ENCODE measurements around the gene VGF. TPM values are rescaled to one million over a fixed set of nuclear protein-coding genes. Genes with fewer than 3 reads are reported as not detected.
A peak's percentile ranks its signal among the peaks of the same experiment; 100 is the strongest.

VGF gene
- total RNA-seq, 1 donor from 2014 or later: not detected

DNA sequence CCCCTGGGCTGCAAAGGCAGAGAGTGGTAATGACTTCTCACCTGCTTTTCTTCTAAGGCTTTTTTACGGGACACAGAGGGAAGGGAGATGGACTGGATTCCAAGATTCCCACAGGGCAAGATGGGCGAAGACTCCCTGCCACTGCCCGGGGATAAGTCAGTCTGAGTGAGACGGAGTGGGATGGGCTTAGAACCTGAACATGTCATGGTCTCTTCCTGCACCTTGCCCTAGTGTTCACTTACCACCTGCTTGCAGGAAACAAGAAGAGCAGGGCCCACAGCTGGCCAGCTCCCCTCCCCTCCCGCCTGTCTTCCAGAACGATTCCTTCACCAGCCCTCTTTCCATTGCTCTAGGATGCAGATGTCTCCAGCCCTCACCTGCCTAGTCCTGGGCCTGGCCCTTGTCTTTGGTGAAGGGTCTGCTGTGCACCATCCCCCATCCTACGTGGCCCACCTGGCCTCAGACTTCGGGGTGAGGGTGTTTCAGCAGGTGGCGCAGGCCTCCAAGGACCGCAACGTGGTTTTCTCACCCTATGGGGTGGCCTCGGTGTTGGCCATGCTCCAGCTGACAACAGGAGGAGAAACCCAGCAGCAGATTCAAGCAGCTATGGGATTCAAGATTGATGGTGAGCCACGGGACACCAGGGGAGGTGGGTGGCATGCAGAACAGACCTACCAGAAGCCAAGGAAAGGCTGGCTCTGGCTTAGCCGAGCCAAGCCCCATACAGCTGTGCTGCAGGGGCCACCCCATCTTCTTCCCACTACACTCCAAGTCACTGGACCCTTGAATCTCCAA is 37.1 kb downstream of the VGF start:
- H3K4me3 ChIP-seq (ENCODE audit: low read length in 3 of 3): no peak overlapping the region
- no peaks in the 10 kb centered on the region for H3K9me3 ChIP-seq (ENCODE audit: control insufficient read depth in 3 of 3, low read length in 3 of 3)
- peaks cover 0 to 22% (median 8%) of the 10 kb centered on the region in 3 donors for H3K27me3 ChIP-seq (ENCODE audit: control insufficient read depth in 3 of 3, insufficient read depth in 3 of 3, low read length in 3 of 3)
- no peak overlapping the region for H3K27ac ChIP-seq (ENCODE audit: low read depth, low read length)
- H3K9ac ChIP-seq (ENCODE audit: low read depth in 1 of 3, low read length in 3 of 3): no peak overlapping the region
- peaks cover 23 to 29% (median 26%) of the 10 kb centered on the region in 3 donors for H3K4me1 ChIP-seq (ENCODE audit: control insufficient read depth in 3 of 3, insufficient read depth in 3 of 3, low read length in 3 of 3)
- no peaks in the 10 kb centered on the region for H3K36me3 ChIP-seq (ENCODE audit: control insufficient read depth in 3 of 3, insufficient read depth in 3 of 3, low read length in 3 of 3)

DNA sequence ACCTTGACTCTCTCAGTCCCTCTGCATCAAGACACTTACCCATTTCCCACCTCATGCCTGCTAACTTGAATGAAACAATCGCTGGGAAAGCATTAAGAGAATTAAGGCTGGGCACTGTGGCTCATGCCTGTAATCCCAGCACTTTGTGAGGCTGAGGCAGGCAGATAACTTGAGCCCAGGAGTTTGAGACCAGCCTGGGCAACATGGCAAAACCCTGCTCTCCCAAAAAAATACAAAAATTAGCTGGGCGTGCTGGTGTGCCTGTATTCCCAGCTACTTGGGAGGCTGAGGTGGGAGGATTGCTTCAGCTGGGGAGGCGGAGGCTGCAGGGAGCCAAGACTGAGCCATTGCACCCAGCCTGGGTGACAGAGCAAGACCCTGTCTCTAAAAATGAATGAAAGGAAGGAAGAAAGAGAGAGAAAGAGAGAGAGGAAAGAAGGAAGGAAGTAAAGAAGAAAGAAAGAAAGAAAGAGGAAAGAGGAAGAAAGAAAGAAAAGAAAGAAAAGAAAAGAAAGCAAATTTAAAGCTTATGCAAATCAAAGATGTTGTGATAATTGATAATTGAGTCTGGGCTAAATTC is 37.8 kb downstream of the VGF start:
- Histone ChIP-seq H3K9ac (ENCODE audit: low read depth in 1 of 3, low read length in 3 of 3) (no peak overlapping the region), H3K27me3 (ENCODE audit: control insufficient read depth in 3 of 3, insufficient read depth in 3 of 3, low read length in 3 of 3) (peaks cover 0 to 22% (median 8%) of the 10 kb centered on the region in 3 donors), H3K27ac (ENCODE audit: low read depth, low read length) (peak overlapping the region; percentile 75), H3K36me3 (ENCODE audit: control insufficient read depth in 3 of 3, insufficient read depth in 3 of 3, low read length in 3 of 3) (no peaks in the 10 kb centered on the region), H3K4me1 (ENCODE audit: control insufficient read depth in 3 of 3, insufficient read depth in 3 of 3, low read length in 3 of 3) (peaks cover 26 to 34% (median 29%) of the 10 kb centered on the region in 3 donors), H3K4me3 (ENCODE audit: low read length in 3 of 3) (peak overlapping the region; percentile 37 to 61 (median 49)), H3K9me3 (ENCODE audit: control insufficient read depth in 3 of 3, low read length in 3 of 3) (no peaks in the 10 kb centered on the region)

DNA sequence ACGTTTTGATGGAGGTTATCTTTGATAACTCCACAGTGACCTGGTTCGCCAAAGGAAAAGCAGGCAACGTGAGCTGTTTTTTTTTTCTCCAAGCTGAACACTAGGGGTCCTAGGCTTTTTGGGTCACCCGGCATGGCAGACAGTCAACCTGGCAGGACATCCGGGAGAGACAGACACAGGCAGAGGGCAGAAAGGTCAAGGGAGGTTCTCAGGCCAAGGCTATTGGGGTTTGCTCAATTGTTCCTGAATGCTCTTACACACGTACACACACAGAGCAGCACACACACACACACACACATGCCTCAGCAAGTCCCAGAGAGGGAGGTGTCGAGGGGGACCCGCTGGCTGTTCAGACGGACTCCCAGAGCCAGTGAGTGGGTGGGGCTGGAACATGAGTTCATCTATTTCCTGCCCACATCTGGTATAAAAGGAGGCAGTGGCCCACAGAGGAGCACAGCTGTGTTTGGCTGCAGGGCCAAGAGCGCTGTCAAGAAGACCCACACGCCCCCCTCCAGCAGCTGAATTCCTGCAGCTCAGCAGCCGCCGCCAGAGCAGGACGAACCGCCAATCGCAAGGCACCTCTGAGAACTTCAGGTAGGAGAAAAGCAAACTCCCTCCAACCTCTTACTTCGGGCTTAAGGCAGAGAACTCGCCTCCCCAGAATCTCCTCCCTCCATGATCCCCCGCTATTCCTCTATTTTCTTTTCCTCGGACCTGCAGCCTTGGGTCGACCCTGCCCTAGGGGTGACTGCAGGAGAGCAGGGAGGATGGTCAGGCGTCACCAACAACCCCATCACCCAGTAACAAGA is 38.5 kb downstream of the VGF start, which contains the start of gene SERPINE1:
SERPINE1 (plus strand) TSS at position 454 of the 809 bp plus-strand sequence. CDS start 1,290 bp downstream, outside the sequence.
- peaks cover 0 to 22% (median 8%) of the 10 kb centered on the region in 3 donors for H3K27me3 ChIP-seq (ENCODE audit: control insufficient read depth in 3 of 3, insufficient read depth in 3 of 3, low read length in 3 of 3)
- H3K4me1 ChIP-seq (ENCODE audit: control insufficient read depth in 3 of 3, insufficient read depth in 3 of 3, low read length in 3 of 3): peaks cover 31 to 38% (median 34%) of the 10 kb centered on the region in 3 donors
- H3K36me3 ChIP-seq (ENCODE audit: control insufficient read depth in 3 of 3, insufficient read depth in 3 of 3, low read length in 3 of 3): no peaks in the 10 kb centered on the region
- H3K4me3 ChIP-seq (ENCODE audit: low read length in 3 of 3): peak within 1 kb of the TSS; percentile 37 to 61 (median 49)
- peak within 1 kb of the TSS; percentile 75 for H3K27ac ChIP-seq (ENCODE audit: low read depth, low read length)
- no peaks in the 10 kb centered on the region for H3K9me3 ChIP-seq (ENCODE audit: control insufficient read depth in 3 of 3, low read length in 3 of 3)
- H3K9ac ChIP-seq (ENCODE audit: low read depth in 1 of 3, low read length in 3 of 3): peak within 1 kb of the TSS; percentile 33 to 45 (median 40)

DNA sequence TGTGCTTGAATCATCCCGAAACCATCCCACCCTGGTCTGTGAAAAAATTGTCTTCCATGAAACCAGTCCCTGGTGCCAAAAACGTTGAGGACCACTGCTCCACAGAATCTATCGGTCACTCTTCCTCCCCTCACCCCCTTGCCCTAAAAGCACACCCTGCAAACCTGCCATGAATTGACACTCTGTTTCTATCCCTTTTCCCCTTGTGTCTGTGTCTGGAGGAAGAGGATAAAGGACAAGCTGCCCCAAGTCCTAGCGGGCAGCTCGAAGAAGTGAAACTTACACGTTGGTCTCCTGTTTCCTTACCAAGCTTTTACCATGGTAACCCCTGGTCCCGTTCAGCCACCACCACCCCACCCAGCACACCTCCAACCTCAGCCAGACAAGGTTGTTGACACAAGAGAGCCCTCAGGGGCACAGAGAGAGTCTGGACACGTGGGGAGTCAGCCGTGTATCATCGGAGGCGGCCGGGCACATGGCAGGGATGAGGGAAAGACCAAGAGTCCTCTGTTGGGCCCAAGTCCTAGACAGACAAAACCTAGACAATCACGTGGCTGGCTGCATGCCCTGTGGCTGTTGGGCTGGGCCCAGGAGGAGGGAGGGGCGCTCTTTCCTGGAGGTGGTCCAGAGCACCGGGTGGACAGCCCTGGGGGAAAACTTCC is 39.2 kb downstream of the VGF start:
- H3K4me3 ChIP-seq (ENCODE audit: low read length in 3 of 3): peak overlapping the region; percentile 37 to 54 (median 49)
- no peaks in the 10 kb centered on the region for H3K9me3 ChIP-seq (ENCODE audit: control insufficient read depth in 3 of 3, low read length in 3 of 3)
- peak overlapping the region in 1 of 3 donors; percentile 45 for H3K9ac ChIP-seq (ENCODE audit: low read depth in 1 of 3, low read length in 3 of 3)
- peaks cover 0 to 22% (median 8%) of the 10 kb centered on the region in 3 donors for H3K27me3 ChIP-seq (ENCODE audit: control insufficient read depth in 3 of 3, insufficient read depth in 3 of 3, low read length in 3 of 3)
- peak overlapping the region; percentile 75 for H3K27ac ChIP-seq (ENCODE audit: low read depth, low read length)
- no peaks in the 10 kb centered on the region for H3K36me3 ChIP-seq (ENCODE audit: control insufficient read depth in 3 of 3, insufficient read depth in 3 of 3, low read length in 3 of 3)
- H3K4me1 ChIP-seq (ENCODE audit: control insufficient read depth in 3 of 3, insufficient read depth in 3 of 3, low read length in 3 of 3): peaks cover 34 to 39% (median 35%) of the 10 kb centered on the region in 3 donors

DNA sequence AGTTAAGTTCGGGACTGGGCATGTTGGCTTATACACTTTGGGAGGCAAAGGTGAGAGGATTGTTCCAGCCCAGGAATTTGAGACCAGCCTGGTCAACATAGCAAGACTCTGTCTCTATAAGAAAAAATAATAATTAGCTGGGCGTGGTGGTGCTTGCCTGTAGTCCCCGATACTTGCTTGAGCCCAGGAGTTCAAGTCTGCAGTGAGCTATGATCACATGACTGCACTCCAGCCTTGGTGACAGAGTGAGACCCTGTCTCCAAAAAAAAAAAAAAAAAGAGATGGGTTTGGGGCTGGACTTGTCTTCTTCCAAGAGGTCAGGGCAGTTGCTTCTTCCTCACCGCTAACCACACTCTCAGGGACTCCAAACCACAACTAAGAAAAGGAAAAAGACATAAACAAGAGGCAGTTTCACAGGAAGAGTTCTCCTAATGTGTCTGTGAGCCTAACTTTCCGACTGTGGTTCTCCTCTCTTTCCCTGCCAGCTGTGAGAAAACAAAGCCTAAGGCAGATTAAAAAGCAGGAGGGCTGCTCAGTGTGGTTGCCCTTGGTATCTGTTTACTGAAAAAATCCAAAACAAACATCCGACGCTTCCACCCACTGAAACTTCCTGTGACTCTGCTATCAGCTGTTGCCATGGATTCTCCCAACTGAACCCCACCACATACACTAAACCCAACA is 40.9 kb downstream of the VGF start:
- Histone ChIP-seq H3K4me3 (ENCODE audit: low read length in 3 of 3) (no peak overlapping the region), H3K9me3 (ENCODE audit: control insufficient read depth in 3 of 3, low read length in 3 of 3) (no peaks in the 10 kb centered on the region), H3K27me3 (ENCODE audit: control insufficient read depth in 3 of 3, insufficient read depth in 3 of 3, low read length in 3 of 3) (peaks cover 0 to 22% (median 8%) of the 10 kb centered on the region in 3 donors), H3K36me3 (ENCODE audit: control insufficient read depth in 3 of 3, insufficient read depth in 3 of 3, low read length in 3 of 3) (no peaks in the 10 kb centered on the region), H3K27ac (ENCODE audit: low read depth, low read length) (peak overlapping the region; percentile 74), H3K9ac (ENCODE audit: low read depth in 1 of 3, low read length in 3 of 3) (no peak overlapping the region), H3K4me1 (ENCODE audit: control insufficient read depth in 3 of 3, insufficient read depth in 3 of 3, low read length in 3 of 3) (peaks cover 34 to 39% (median 35%) of the 10 kb centered on the region in 3 donors)

DNA sequence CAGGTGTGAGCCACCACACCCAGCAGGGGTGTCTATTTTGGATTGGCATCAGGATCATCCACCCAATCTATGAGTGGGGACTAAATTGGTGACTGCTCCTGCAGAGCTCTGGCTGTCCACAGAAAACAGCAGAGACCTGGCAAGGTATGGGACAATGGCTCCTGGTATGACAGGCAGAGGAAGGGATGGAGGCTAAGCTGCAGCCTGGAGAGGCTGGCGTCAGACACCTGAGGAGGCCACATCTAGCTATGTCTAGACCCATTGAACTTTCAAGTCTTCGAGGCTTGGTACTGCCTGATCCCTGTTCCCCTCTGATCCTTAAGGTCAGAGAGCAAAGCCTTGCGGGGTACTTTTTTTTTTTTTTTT is 41.7 kb downstream of the VGF start:
- no peak overlapping the region for H3K9ac ChIP-seq (ENCODE audit: low read depth in 1 of 3, low read length in 3 of 3)
- H3K4me1 ChIP-seq (ENCODE audit: control insufficient read depth in 3 of 3, insufficient read depth in 3 of 3, low read length in 3 of 3): peaks cover 34 to 39% (median 35%) of the 10 kb centered on the region in 3 donors

DNA sequence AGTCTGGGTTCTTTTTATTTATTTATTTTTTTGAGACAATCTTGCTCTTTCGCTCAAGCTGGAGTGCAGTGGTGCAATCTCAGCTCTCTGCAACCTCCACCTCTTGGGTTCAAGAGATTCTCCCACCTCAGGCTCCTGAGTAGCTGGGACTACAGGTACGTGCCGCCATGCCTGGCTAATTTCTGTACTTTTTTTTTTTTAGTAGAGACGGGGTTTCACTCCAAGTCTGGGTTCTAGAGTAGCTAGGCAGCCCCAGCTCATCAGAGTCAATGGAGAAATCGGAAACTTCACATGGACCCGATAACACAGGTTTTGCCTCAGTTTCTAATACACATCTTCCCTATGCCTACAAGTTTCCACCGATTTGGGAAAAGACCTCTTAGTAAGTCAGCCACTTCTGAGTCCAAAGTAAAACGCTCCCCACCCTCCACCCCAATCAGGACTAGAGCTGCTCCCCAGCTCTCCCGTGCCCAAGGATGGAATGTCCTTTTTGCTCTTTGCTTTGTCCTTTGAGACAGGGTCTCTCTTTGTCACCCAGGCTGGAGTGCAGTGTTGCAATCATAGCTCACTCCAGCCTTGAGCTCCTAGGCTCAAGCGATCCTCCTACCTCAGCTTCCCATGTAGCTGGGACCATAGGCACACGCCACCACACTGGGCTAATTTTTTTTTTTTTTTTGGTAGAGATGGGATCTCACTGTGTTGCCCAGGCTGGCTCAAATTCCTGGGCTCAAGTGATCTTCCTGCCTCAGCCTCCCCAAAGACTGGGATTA is 42.3 kb downstream of the VGF start:
- Histone ChIP-seq H3K4me3 (ENCODE audit: low read length in 3 of 3) (no peak overlapping the region), H3K27me3 (ENCODE audit: control insufficient read depth in 3 of 3, insufficient read depth in 3 of 3, low read length in 3 of 3) (peaks cover 0 to 20% (median 8%) of the 10 kb centered on the region in 3 donors), H3K36me3 (ENCODE audit: control insufficient read depth in 3 of 3, insufficient read depth in 3 of 3, low read length in 3 of 3) (no peaks in the 10 kb centered on the region), H3K9ac (ENCODE audit: low read depth in 1 of 3, low read length in 3 of 3) (peak overlapping the region in 1 of 3 donors; percentile 81), H3K27ac (ENCODE audit: low read depth, low read length) (peak overlapping the region; percentile 83), H3K4me1 (ENCODE audit: control insufficient read depth in 3 of 3, insufficient read depth in 3 of 3, low read length in 3 of 3) (peaks cover 34 to 35% (median 35%) of the 10 kb centered on the region in 3 donors), H3K9me3 (ENCODE audit: control insufficient read depth in 3 of 3, low read length in 3 of 3) (no peaks in the 10 kb centered on the region)

More for the DNA sequence above, 41.7 kb downstream of the VGF start:
- Histone ChIP-seq H3K36me3 (ENCODE audit: control insufficient read depth in 3 of 3, insufficient read depth in 3 of 3, low read length in 3 of 3) (no peaks in the 10 kb centered on the region), H3K9me3 (ENCODE audit: control insufficient read depth in 3 of 3, low read length in 3 of 3) (no peaks in the 10 kb centered on the region), H3K27ac (ENCODE audit: low read depth, low read length) (peak overlapping the region; percentile 83), H3K27me3 (ENCODE audit: control insufficient read depth in 3 of 3, insufficient read depth in 3 of 3, low read length in 3 of 3) (peaks cover 0 to 22% (median 8%) of the 10 kb centered on the region in 3 donors), H3K4me3 (ENCODE audit: low read length in 3 of 3) (no peak overlapping the region)

DNA sequence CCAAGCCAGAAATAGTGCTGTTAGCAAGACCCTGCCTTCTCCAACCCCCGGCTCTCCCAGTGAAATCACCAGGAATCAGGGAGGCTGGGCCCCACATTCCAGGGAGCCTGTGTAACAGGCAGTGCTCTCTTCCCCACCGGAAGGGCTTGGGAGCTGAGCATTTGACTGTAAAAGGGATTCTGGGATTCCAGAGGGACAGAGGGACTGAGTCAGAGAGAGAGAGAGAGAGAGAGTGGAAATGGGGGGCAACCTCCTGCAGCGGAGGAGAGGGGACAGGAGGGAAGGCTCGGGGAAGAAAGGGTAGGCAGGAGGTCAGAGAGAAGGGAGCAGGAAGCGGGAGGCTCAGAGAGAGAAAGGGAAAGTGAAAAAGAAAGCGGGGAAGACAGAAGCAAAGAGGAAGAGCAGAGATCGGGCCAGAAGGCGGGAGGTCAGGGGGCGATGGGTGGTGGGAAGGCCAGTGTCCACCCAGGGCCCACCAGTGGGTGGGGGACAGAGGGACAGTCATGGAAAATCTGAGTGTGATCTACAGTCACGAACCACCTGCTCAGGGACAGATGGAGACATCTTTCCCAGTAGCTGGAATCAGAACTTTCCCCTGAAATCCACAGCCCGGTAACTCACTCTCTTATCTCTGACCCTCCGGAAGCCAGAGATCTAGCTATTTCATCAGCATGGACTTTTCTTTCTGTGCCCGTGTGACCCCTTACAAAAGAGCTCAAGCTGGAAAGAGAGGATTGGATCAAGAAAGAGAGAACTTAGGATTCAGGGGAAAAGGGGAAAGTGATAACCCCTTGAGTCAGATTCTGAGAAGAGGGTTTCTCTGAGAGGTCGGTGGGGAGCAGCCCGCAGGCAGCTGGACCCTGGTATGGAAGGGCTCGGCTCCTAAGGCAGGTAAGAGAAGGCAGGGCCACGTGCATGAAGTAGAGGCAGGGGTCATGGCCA is 43.1 kb downstream of the VGF start:
- Histone ChIP-seq H3K27ac (ENCODE audit: low read depth, low read length) (peak overlapping the region; percentile 83), H3K9me3 (ENCODE audit: control insufficient read depth in 3 of 3, low read length in 3 of 3) (no peaks in the 10 kb centered on the region), H3K27me3 (ENCODE audit: control insufficient read depth in 3 of 3, insufficient read depth in 3 of 3, low read length in 3 of 3) (peaks cover 0 to 13% (median 8%) of the 10 kb centered on the region in 3 donors), H3K4me3 (ENCODE audit: low read length in 3 of 3) (peak overlapping the region; percentile 60 to 72 (median 70)), H3K4me1 (ENCODE audit: control insufficient read depth in 3 of 3, insufficient read depth in 3 of 3, low read length in 3 of 3) (peaks cover 32 to 39% (median 33%) of the 10 kb centered on the region in 3 donors), H3K36me3 (ENCODE audit: control insufficient read depth in 3 of 3, insufficient read depth in 3 of 3, low read length in 3 of 3) (no peaks in the 10 kb centered on the region), H3K9ac (ENCODE audit: low read depth in 1 of 3, low read length in 3 of 3) (peak overlapping the region; percentile 65 to 81 (median 76))
